HG03342 (cell line): ENCODE data around the gene CDH23.

Experiments used
- ATAC-seq: cut with Tn5 transposase; IDR thresholded peaks from one replicate; pipeline ENCODE4 v1.9.1; 2021; ENCODE audit warnings: mild to moderate bottlenecking, moderate library complexity; ENCODE audit not compliant: unreplicated experiment

Gene CDH23

DNA sequence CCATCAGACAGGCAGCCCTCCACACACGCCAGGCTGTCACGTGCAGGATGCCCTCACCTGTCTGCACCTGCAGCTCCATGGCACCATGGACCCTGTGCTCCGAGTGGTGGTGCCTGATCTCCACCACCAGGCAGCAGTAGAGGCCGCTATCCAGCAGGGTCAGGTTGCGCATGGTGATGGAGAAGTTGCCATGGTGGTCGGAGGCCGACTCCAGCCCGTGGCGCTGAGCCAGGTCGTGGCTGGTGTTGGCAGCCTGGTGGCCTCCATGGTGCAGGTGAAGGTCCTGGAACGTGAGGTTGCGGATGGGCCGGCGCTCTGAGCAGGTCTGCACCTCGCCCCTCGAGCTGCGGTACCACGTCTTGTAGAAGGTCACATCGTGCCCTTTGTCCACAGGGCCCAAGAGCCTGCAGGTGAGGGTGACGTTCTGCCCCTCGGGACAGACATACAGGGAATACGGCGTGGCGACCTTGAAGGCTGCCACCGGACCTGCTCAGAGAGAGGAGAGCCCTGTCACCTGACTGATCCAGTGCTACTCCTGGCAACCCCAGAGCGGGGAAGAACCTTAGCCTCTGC is 364.9 kb downstream of the CDH23 start:
- no peak for ATAC-seq

DNA sequence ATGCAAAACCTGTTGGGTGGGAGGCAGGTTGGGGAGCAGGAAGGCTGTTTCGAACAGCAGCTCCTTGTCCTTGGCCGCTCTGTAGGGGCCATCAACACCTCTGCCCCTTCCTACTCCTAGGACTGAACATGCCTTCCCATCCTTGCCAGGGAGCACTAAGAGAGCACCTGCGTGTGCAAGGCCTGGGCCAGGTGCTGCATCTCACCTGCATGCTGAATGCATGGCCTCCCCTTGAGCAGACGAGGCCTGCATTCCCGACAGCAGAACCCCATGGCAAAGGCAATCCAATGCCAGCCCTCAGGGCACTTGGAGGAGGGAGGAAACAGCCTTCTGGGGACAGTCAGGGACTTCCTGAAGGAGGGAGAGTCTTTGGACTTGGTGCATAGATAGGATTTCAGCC is 365.6 kb downstream of the CDH23 start:
- ATAC-seq = no peak

DNA sequence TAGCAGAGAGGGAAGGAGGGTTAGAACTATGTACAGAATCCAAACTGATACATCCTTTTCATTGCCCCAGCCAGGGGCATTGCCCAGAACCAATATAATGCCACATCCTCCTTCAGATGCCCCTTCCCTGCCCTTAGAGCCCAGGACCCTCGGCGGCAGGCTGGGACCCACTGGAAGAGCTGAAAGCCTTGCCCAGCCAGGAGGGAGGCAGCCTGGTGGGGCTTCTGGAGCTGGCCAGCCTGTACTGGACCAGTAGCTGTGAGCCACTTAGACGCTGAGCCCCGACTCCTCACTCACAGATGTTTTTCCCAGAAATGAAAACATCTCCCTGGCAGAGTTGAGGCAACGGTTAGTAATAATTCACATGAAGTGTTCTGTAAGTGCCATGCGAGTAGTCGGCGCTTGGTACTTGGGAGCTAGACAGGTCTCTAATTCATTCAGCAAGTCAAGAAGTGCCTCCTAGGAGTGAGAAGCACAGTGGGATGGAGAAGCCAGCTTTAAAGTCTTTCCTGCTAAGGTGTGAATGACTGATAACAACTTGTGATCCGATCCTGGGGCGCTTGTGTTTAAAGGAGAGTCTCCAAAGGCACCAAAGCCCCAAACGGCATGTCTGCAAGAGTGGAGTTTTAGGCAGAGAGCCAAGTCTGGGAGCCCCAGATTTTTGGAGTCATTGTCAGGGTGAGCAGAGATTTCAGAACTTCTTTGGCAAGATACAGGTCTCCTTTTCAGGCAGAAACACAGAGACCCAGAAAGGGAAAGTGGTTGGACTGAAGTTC is 366.8 kb downstream of the CDH23 start:
- no peak for ATAC-seq

DNA sequence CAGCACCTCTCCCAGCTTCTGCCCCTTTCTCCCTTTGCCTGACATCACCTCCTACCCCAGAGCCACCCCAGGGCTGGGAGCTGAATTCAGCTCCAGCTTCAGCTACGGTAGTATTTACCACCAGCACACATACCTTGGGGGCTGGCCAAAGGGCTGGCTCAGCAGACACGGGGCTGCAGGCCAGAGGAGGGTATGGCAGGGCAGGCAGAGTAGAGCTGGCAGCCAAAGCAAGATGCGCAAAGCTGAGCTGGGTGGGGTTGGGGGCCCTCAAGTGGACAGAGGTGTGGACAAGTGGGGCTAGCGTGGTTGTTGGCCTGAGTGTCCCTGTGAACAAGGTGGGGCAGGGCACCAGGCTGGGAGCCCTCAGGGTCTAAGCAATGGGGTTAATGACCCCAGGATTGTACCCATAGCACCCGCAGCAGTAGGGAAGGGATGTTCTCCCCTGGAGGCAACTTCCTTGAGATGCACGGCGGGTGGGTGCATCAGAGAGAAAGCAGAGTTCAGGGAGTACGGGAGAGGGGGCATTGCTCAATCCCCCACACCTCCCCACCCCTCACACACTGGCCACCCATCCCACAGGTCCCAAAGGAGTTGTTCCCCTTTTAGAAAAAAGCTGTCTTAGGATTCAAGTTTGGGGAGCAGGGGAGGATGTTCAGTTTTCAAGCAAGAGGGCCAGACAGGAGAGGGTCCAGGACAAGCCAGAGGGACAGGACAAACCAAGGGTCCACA is 368.6 kb downstream of the CDH23 start:
- ATAC-seq = no peak

GRCh38 chr10:71765906-71766716 is 369.4 kb downstream of the CDH23 start:
- no peak for ATAC-seq

GRCh38 chr10:71766717-71767419 is 370.1 kb downstream of the CDH23 start:
- no peak for ATAC-seq

GRCh38 chr10:71767420-71768035 is 370.8 kb downstream of the CDH23 start:
- no peak for ATAC-seq

- ATAC-seq = no peak
Measured at GRCh38 chr10:71769279-71769823, 372.6 kb downstream of the CDH23 start.

GRCh38 chr10:71770255-71770654 is 373.5 kb downstream of the CDH23 start:
- no peak for ATAC-seq

DNA sequence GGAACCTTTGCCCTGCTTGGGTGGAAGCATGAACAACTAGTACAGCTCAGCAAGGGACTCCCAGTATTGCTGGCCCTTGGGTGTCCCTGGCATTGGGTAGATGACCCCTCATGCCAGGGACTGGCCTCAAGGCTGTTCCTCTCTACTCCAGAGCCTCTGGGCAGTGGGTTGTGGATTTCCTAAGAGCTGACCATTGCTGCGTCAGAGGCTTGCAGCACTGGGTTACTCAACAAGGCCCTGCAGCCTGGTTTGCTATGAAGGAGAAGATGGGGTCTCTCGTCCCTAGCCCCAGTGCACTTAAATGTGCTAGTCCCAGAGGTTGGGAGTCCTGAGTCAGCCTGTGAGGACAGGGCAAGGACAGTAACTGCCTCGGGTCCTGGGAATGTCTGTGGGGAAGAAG is 374.1 kb downstream of the CDH23 start:
- no peak for ATAC-seq

DNA sequence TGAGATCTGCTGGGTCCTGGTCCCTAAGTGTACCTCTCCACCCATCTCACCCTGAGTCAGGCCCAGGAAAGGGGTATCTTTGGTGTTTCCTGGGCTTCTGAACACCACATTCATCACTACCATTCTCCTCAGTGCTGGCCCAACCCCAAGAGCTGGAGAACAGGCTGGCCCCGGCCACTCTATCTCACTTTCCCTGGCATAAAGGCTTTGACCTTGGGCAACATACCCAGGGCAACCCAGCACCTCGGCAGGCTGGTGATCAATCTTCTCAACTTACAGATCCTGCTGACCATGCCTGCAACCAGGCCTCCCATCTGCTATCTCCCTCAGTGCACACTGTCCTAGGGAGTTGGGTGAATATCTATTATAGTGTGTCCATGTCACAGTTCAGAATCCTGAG is 374.5 kb downstream of the CDH23 start:
- no peak for ATAC-seq

GRCh38 chr10:71771821-71772617 is 375.3 kb downstream of the CDH23 start:
- no peak for ATAC-seq

- no peak for ATAC-seq
Measured at GRCh38 chr10:71772832-71773220, 376.1 kb downstream of the CDH23 start.

DNA sequence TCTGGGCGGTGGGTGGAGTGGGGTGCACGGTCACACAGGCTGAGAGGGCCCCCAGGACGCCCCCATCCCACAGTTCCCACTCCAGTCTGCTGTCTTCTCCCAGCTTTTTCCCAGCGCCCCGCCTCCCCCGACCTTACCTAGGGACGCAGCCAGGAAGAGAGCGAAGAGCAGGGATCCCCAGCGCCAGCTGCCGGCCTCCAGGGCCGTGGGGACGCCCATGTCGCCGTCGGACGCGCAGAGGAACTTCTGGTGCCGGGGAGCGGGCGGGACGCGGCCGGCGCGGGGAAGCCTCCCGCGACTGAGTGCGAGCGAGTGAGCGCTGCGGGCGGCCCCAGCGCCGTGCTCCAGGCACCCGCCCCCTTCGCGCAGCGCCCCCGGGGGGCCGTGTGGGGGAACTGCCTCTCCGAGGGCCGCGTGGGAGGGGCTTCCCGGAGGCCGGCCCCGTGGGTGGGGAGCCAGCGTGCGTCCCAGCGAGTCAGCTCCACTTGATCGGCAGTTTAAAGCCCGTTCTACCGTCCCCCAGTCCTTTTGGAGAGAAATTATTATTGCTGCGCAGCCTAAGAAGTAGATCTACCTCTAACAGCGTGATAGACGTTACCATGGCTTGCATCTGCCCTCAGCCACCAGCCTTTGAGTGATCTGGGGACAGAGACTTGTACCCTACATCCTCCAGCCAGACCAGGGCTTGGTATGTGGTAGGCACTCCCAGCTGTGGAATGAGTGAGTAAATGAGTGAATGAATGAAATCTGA is 376.7 kb downstream of the CDH23 start, which contains the start of gene VSIR:
TSS of gene VSIR (minus strand) at position 300 of the 751 bp plus-strand sequence. CDS start at position 219, 81 bp downstream.
- ATAC-seq = peak; percentile 65

GRCh38 chr10:71774916-71775702 is 378.4 kb downstream of the CDH23 start:
- ATAC-seq = no peak

GRCh38 chr10:71776481-71776925 is 379.8 kb downstream of the CDH23 start:
- no peak for ATAC-seq

- ATAC-seq = no peak
Measured at GRCh38 chr10:71777213-71777985, 380.7 kb downstream of the CDH23 start.
